ENCODE data around the gene SUN1. TPM values are rescaled to one million over a fixed set of nuclear protein-coding genes. Genes with fewer than 3 reads are reported as not detected.
"Not testable (repeated sequence)": the region's sequence is repeated elsewhere in the genome, so short reads cannot be mapped to it uniquely, and the experiment has no call there.

SUN1 gene
- polyA plus RNA-seq, 4 donors: 128 to 160 (median 137) TPM

- DNase-seq (ENCODE audit: low read depth in 4 of 4, low spot score in 3 of 4): no peak
Observed at GRCh38 chr7:913736-914520, 81.7 kb downstream of the SUN1 start.

GRCh38 chr7:914521-915194 lies 82.4 kb downstream of the SUN1 start:
- no peak for DNase-seq (ENCODE audit: low read depth in 4 of 4, low spot score in 3 of 4)

GRCh38 chr7:915291-916218 lies 83.3 kb downstream of the SUN1 start:
- no peak for DNase-seq (ENCODE audit: low read depth in 4 of 4, low spot score in 3 of 4)

- no peak for DNase-seq (ENCODE audit: low read depth in 4 of 4, low spot score in 3 of 4)
Observed at GRCh38 chr7:916291-916941, 84.1 kb downstream of the SUN1 start.

GRCh38 chr7:917255-918117 lies 85.2 kb downstream of the SUN1 start:
- DNase-seq (ENCODE audit: low read depth in 4 of 4, low spot score in 3 of 4): no peak

GRCh38 chr7:918118-918425 lies 85.8 kb downstream of the SUN1 start:
- no peak for DNase-seq (ENCODE audit: low read depth in 4 of 4, low spot score in 3 of 4)

GRCh38 chr7:918441-919113 lies 86.3 kb downstream of the SUN1 start:
- no peak for DNase-seq (ENCODE audit: low read depth in 4 of 4, low spot score in 3 of 4)

- no peak for DNase-seq (ENCODE audit: low read depth in 4 of 4, low spot score in 3 of 4)
Observed at GRCh38 chr7:919114-919442, 86.8 kb downstream of the SUN1 start.

GRCh38 chr7:919924-920341 lies 87.7 kb downstream of the SUN1 start:
- no peak for DNase-seq (ENCODE audit: low read depth in 4 of 4, low spot score in 3 of 4)

GRCh38 chr7:920351-921070 lies 88.2 kb downstream of the SUN1 start:
- DNase-seq (ENCODE audit: low read depth in 4 of 4, low spot score in 3 of 4): no peak

- DNase-seq (ENCODE audit: low read depth in 4 of 4, low spot score in 3 of 4): no peak
Observed at GRCh38 chr7:921071-921461, 88.8 kb downstream of the SUN1 start.

- no peak for DNase-seq (ENCODE audit: low read depth in 4 of 4, low spot score in 3 of 4)
Observed at GRCh38 chr7:921581-922333, 89.5 kb downstream of the SUN1 start.

- DNase-seq (ENCODE audit: low read depth in 4 of 4, low spot score in 3 of 4): no peak
Observed at GRCh38 chr7:922334-923107, 90.2 kb downstream of the SUN1 start.

GRCh38 chr7:923108-924041 lies 91.1 kb downstream of the SUN1 start:
- peak in 1 of 4 donors; percentile 35 for DNase-seq (ENCODE audit: low read depth in 4 of 4, low spot score in 3 of 4)

GRCh38 chr7:924042-924441 lies 91.8 kb downstream of the SUN1 start:
- not testable (repeated sequence) for DNase-seq (ENCODE audit: low read depth in 4 of 4, low spot score in 3 of 4)
